ENCODE measurements around the gene BCAM.

- TF ChIP-seq EZH2 (IDR thresholded peaks at IDR 0.05; ENCODE audit: insufficient read depth, poor library complexity, severe bottlenecking): no peak
- TF ChIP-seq EZH2phosphoT487 (IDR thresholded peaks at IDR 0.05; ENCODE audit: insufficient read depth, low read depth): no peak
These were observed 61.0 kb downstream of the BCAM start for GRCh38 chr19:44869733-44870470.
